Keratinocyte (primary cell): ENCODE results near the gene NGDN. TPM values are rescaled to one million over a fixed set of nuclear protein-coding genes. Genes with fewer than 3 reads are reported as not detected.

Source experiments
- DNase-seq: peaks from one replicate; pipeline ENCODE4 v3.0.0-alpha.2; 2011; ENCODE audit warnings: low read depth, missing footprints, low spot score
- FAIRE-seq: peaks from 2 replicates; lab custom pipeline; 2011; peaks lifted over from hg19 to GRCh38; lab: Jason Lieb, UNC
- H2AFZ ChIP-seq: 2 replicates; pipeline ENCODE4 v1.6.0; 2012; ENCODE audit warnings: low read length, control low read depth, inconsistent platforms; ENCODE audit not compliant: control insufficient read depth
- H3K27ac ChIP-seq: 2 replicates; pipeline ENCODE4 v1.5.1; 2011; ENCODE audit warnings: low read length; ENCODE audit not compliant: control insufficient read depth, insufficient read depth
- H3K27me3 ChIP-seq: 3 replicates; pipeline ENCODE4 v1.6.0; 2011; ENCODE audit warnings: low read length; ENCODE audit not compliant: control insufficient read depth, insufficient read depth; ENCODE audit errors: extremely low read depth
- H3K36me3 ChIP-seq, 2 experiments: 2 replicates in 1 of 2; 3 replicates in 1 of 2; pipeline ENCODE4 v1.5.1; 2011; ENCODE audit warnings: low read length in 2 of 2, mild to moderate bottlenecking in 1 of 2; ENCODE audit not compliant: control insufficient read depth in 2 of 2, insufficient read depth in 2 of 2; ENCODE audit errors: extremely low read depth in 1 of 2
- H3K4me1 ChIP-seq: 3 replicates; pipeline ENCODE4 v1.5.1; 2011; ENCODE audit warnings: low read length; ENCODE audit not compliant: control insufficient read depth, insufficient read depth; ENCODE audit errors: extremely low read depth
- H3K4me2 ChIP-seq: 3 replicates; pipeline ENCODE4 v1.6.0; 2011; ENCODE audit warnings: low read depth, low read length; ENCODE audit not compliant: control insufficient read depth, insufficient read depth; ENCODE audit errors: extremely low read depth
- H3K4me3 ChIP-seq, 3 experiments: fragments of 200-600 bp in 1 of 3; sonication (generic) in 1 of 3; 2 replicates in 2 of 3; 3 replicates in 1 of 3; pipeline ENCODE4 v1.5.1; 2011 to 2016; ENCODE audit warnings: low read length in 3 of 3, mild to moderate bottlenecking in 3 of 3, control low read depth in 2 of 3, inconsistent platforms in 1 of 3, low read depth in 1 of 3, mixed read lengths in 1 of 3, mixed run types in 1 of 3, moderate library complexity in 1 of 3; ENCODE audit not compliant: control insufficient read depth in 2 of 3, insufficient read depth in 2 of 3; ENCODE audit errors: extremely low read depth in 1 of 3
- H3K79me2 ChIP-seq: 2 replicates; pipeline ENCODE4 v1.6.0; 2012; ENCODE audit warnings: low read length; ENCODE audit not compliant: control insufficient read depth, insufficient read depth
- H3K9ac ChIP-seq: 3 replicates; pipeline ENCODE4 v1.6.0; 2011; ENCODE audit warnings: low read length; ENCODE audit not compliant: control insufficient read depth, insufficient read depth; ENCODE audit errors: extremely low read depth
- H3K9me1 ChIP-seq: 3 replicates; pipeline ENCODE4 v1.6.0; 2011; ENCODE audit warnings: low read length; ENCODE audit not compliant: control insufficient read depth, insufficient read depth; ENCODE audit errors: extremely low read depth
- H3K9me3 ChIP-seq: 2 replicates; pipeline ENCODE4 v1.5.1; 2012; ENCODE audit warnings: low read depth, low read length; ENCODE audit not compliant: control insufficient read depth
- H4K20me1 ChIP-seq: 3 replicates; pipeline ENCODE4 v1.6.0; 2011; ENCODE audit warnings: low read length; ENCODE audit not compliant: control insufficient read depth, insufficient read depth; ENCODE audit errors: extremely low read depth
- CTCF ChIP-seq, 3 experiments: IDR thresholded peaks in 1 of 3; conservative IDR thresholded peaks in 1 of 3; optimal IDR thresholded peaks in 1 of 3; 2 replicates in 2 of 3; 3 replicates in 1 of 3; pipeline versions ENCODE3 to v1.5.1; 2011; ENCODE audit warnings: low read length in 3 of 3, mild to moderate bottlenecking in 3 of 3, moderate library complexity in 2 of 3, control low read depth in 1 of 3, inconsistent platforms in 1 of 3; ENCODE audit not compliant: insufficient read depth in 2 of 3; ENCODE audit errors: extremely low read depth in 1 of 3
- EZH2 ChIP-seq: IDR thresholded peaks from one replicate; pipeline ENCODE4 v1.6.1; 2012; ENCODE audit warnings: inconsistent platforms, mild to moderate bottlenecking, low read length, moderate library complexity
- dilution Hi-C: fragments of 300-500 bp; cut with MboI; formaldehyde crosslinking; loops from one replicate; pipeline ENCODE4 v1.7.0; 2020; ENCODE audit warnings: low sequenced_read_pairs; ENCODE audit not compliant: extremely low pct_ligation_motif_present
- polyA plus RNA-seq, 5 experiments: library from polyadenylated mRNA; depleted of rRNA in 3 of 5; stranded (reverse) in 3 of 5; stranded (forward) in 1 of 5; unstranded in 1 of 5; fragments of >200 nt; gene quantifications; 1 replicate in 1 of 5; 2 replicates in 3 of 5; 3 replicates in 1 of 5; pipeline versions ENCODE4 v1.2.1 to v1.2.3, GENCODE V29; 2011 to 2012; ENCODE audit warnings: missing spikeins in 2 of 5, low read depth in 1 of 5, low replicate concordance in 1 of 5

The NGDN gene
- polyA plus RNA-seq, 1 donor (not counting 4 experiments of a cell fraction or from before 2014, with no cell fraction given) = 58.7 TPM

DNA sequence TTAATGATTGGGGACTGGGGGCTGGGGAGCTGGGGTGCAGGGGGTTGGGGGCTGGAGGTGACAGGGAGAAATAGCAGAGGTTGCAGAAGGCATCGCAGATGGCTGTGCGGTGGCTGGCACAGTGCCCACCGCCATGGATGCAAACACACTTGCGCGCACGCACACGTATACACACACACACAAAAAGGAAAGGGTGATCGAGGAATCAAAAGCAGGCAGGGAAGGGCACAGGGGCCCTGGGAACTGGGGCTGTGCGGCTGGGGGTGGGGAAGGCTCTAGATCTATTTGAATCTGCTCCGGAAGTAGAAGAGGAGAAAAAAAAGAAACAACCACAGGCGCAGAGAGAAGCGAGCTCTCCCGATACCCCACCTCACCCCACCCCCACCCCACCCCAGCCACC, 42.7 kb downstream of the NGDN start:
- H2AFZ ChIP-seq = no peak overlapping the region
- no peaks in the 10 kb centered on the region for H3K36me3 ChIP-seq
- H3K79me2 ChIP-seq = no peaks in the 10 kb centered on the region
- no peak for TF ChIP-seq CTCF (optimal IDR thresholded peaks at IDR 0.05 in 1 of 3, IDR thresholded peaks at IDR 0.05 in 1 of 3, conservative IDR thresholded peaks at IDR 0.05 in 1 of 3; ENCODE audit: extremely low read depth in 1 of 3, insufficient read depth in 2 of 3, low read length in 3 of 3)
- TF ChIP-seq EZH2 = no peak
- H3K9me3 ChIP-seq = no peaks in the 10 kb centered on the region
- peaks cover 6% of the 10 kb centered on the region for H3K27me3 ChIP-seq
- no peak overlapping the region for H3K4me2 ChIP-seq
- H3K9ac ChIP-seq = no peak overlapping the region
- no peak overlapping the region for H3K4me3 ChIP-seq
- no peak for DNase-seq
- H4K20me1 ChIP-seq = no peaks in the 10 kb centered on the region
- dilution Hi-C loops = no loop called here
- no peak for FAIRE-seq
- no peaks in the 10 kb centered on the region for H3K4me1 ChIP-seq
- no peak overlapping the region for H3K27ac ChIP-seq
- no peaks in the 10 kb centered on the region for H3K9me1 ChIP-seq

- Histone ChIP-seq H3K4me2 (no peak overlapping the region), H4K20me1 (no peaks in the 10 kb centered on the region), H3K27me3 (peaks cover 6% of the 10 kb centered on the region), H3K4me3 (no peak overlapping the region), H3K4me1 (no peaks in the 10 kb centered on the region), H3K27ac (no peak overlapping the region), H3K79me2 (no peaks in the 10 kb centered on the region), H3K9me3 (no peaks in the 10 kb centered on the region), H3K36me3 (no peaks in the 10 kb centered on the region), H3K9ac (no peak overlapping the region), H2AFZ (no peak overlapping the region), H3K9me1 (no peaks in the 10 kb centered on the region)
- FAIRE-seq (no peak), DNase-seq (no peak)
- dilution Hi-C loops = no loop called here
- no peak for TF ChIP-seq EZH2
- no peak for TF ChIP-seq CTCF (optimal IDR thresholded peaks at IDR 0.05 in 1 of 3, IDR thresholded peaks at IDR 0.05 in 1 of 3, conservative IDR thresholded peaks at IDR 0.05 in 1 of 3; ENCODE audit: extremely low read depth in 1 of 3, insufficient read depth in 2 of 3, low read length in 3 of 3)
Measured at GRCh38 chr14:23513005-23513817, 43.7 kb downstream of the NGDN start.
